Measurements from ENCODE around the gene ZXDC.

The ZXDC gene

GRCh38 chr3:126491221-126492013 lies 15.7 kb upstream of the ZXDC start:
- no peak for DNase-seq (ENCODE audit: low spot score)

GRCh38 chr3:126490619-126491018 lies 14.9 kb upstream of the ZXDC start:
- DNase-seq (ENCODE audit: low spot score) = no peak

- no peak for DNase-seq (ENCODE audit: low spot score)
These were observed 13.3 kb upstream of the ZXDC start for GRCh38 chr3:126488886-126489569.

GRCh38 chr3:126488185-126488584 lies 12.5 kb upstream of the ZXDC start:
- DNase-seq (ENCODE audit: low spot score) = no peak

- no peak for DNase-seq (ENCODE audit: low spot score)
These were observed 11.6 kb upstream of the ZXDC start for GRCh38 chr3:126487151-126487771.

- DNase-seq (ENCODE audit: low spot score) = no peak
These were observed 10.7 kb upstream of the ZXDC start for GRCh38 chr3:126486360-126486847.

- no peak for DNase-seq (ENCODE audit: low spot score)
These were observed 10.3 kb upstream of the ZXDC start for GRCh38 chr3:126485956-126486355.

- DNase-seq (ENCODE audit: low spot score) = no peak
These were observed 9.6 kb upstream of the ZXDC start for GRCh38 chr3:126485176-126485897.

- no peak for DNase-seq (ENCODE audit: low spot score)
These were observed 9.0 kb upstream of the ZXDC start for GRCh38 chr3:126484662-126485061.

- DNase-seq (ENCODE audit: low spot score) = no peak
These were observed 8.5 kb upstream of the ZXDC start for GRCh38 chr3:126484148-126484547.

GRCh38 chr3:126483321-126483761 lies 7.7 kb upstream of the ZXDC start:
- DNase-seq (ENCODE audit: low spot score) = no peak

- no peak for DNase-seq (ENCODE audit: low spot score)
These were observed 7.0 kb upstream of the ZXDC start for GRCh38 chr3:126482503-126483255.

GRCh38 chr3:126481808-126482502 lies 6.3 kb upstream of the ZXDC start:
- DNase-seq (ENCODE audit: low spot score) = no peak

- DNase-seq (ENCODE audit: low spot score) = no peak
These were observed 5.2 kb upstream of the ZXDC start for GRCh38 chr3:126480861-126481260.

GRCh38 chr3:126480206-126480605 lies 4.5 kb upstream of the ZXDC start:
- DNase-seq (ENCODE audit: low spot score) = no peak

- DNase-seq (ENCODE audit: low spot score) = no peak
These were observed 4.0 kb upstream of the ZXDC start for GRCh38 chr3:126479642-126480041.

- DNase-seq (ENCODE audit: low spot score) = no peak
These were observed 3.1 kb upstream of the ZXDC start for GRCh38 chr3:126478581-126479310.

GRCh38 chr3:126477061-126477380 lies 1.3 kb upstream of the ZXDC start:
- no peak for DNase-seq (ENCODE audit: low spot score)

GRCh38 chr3:126476166-126477060 lies 722 bp upstream of the ZXDC start:
- no peak for DNase-seq (ENCODE audit: low spot score)

Data from LoVo (cell line).